Smooth muscle cell of the brain vasculature (primary cell): ENCODE measurements around the gene NGB.

Experiments
- DNase-seq: peaks from one replicate; pipeline ENCODE4 v3.0.0-alpha.2; 2012; ENCODE audit warnings: low read depth, low spot score

NGB gene

GRCh38 chr14:77264466-77265186 is 6.4 kb downstream of the NGB start:
- no peak for DNase-seq

DNA sequence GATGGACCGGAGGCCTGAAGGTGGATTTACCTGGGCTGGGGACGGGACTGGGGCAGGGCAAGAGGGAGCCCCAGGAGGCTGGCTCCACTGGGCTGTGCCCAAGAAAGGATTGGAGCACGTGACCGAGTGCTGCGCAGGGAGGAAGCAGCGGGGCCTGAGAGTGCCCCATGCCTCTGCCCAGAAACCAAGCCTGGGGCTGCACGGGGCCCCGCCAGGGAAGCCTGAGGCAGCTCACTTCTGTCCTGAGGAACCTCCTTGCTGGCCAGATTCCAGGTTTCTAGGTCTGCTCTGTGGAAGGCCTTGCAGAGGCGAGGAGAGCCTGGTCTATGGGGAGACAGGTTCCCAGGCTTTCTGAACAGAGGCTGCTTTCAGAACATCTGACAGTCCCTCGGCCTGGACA is 10.4 kb downstream of the NGB start:
- DNase-seq, result no peak

- no peak for DNase-seq
Observed at GRCh38 chr14:77260199-77260598, 10.8 kb downstream of the NGB start.

DNA sequence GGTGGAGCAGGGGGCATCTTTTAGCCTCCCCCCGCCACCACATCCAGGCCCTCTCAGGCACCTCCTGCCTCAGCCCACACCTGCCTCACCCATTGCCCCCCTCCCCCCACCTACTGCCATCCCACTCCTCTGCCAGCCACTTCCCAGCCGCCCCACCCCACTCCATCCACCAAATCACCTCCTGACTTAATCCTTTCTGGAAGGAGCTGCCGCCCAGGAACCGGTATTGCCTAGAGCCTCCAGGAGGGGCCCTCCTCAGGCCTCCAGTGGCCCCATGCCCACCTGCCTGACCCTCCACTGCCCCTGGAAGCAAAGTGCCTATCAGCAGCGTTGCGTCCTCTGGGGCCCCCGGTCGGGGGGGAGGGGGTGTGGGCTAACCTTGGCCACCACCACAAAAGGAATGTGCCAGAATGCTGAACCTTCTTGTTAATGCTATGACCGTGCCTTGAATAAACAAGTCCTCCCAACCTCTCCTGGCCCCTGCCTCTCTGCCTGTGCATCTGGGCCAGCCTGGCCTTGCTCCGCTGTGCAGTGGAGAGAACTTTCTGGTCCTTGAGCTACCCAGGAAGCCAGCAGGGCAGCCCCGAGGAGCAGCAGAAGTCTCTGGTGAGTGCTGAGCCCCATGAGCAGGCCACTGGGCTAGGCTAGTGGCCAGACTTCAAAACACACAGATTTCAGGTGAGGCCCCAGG is 11.8 kb downstream of the NGB start:
- no peak for DNase-seq

- DNase-seq, result no peak
Observed at GRCh38 chr14:77258566-77258965, 12.4 kb downstream of the NGB start.

DNA sequence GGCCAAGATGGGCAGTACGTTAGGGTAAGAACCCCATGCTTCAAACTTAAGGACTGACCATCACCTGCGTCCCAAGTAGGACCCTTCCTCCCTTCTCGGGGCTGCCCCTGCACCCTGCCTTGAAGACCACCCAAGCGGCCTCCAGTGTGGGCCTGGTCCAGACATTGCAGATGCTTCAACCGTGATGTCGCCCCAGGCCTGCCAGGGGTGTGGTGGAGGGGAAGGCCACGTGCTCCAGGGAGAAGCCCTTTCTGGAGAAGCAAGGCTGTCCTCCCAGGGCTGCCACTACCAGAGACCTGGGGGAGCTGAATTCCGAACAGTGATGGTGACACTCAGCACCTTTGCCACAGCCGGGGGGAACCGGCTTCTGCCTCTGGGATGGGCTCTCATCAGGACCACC is 13.3 kb downstream of the NGB start:
- no peak for DNase-seq

- no peak for DNase-seq
Observed at GRCh38 chr14:77256694-77257093, 14.3 kb downstream of the NGB start.

- no peak for DNase-seq
Observed at GRCh38 chr14:77253333-77254190, 17.4 kb downstream of the NGB start.

GRCh38 chr14:77251870-77252269 is 19.1 kb downstream of the NGB start:
- DNase-seq, result no peak

DNA sequence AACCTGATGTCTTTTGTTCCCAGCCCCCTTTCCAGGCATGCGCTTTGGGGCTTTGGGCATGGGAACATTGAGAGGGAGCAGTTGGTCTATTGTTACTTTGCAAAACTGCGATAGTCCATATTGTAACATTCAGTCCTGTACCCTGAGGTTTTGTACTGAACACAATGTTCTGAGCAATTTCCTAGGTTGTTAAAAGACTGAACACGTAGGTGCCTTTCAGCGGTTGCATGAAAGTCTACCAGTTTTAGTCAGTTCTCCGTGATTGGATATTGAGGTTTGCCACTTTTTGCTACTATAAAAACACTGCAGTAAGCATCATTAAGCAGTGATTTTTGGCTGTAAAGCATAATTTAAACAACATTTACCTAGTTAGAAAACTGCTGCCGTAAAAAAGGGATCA is 20.1 kb downstream of the NGB start:
- no peak for DNase-seq

GRCh38 chr14:77249286-77249685 is 21.7 kb downstream of the NGB start:
- DNase-seq, result no peak

GRCh38 chr14:77248666-77249065 is 22.3 kb downstream of the NGB start:
- no peak for DNase-seq

GRCh38 chr14:77246784-77247183 is 24.2 kb downstream of the NGB start:
- DNase-seq, result no peak

- DNase-seq, result no peak
Observed at GRCh38 chr14:77245820-77246219, 25.2 kb downstream of the NGB start.

DNA sequence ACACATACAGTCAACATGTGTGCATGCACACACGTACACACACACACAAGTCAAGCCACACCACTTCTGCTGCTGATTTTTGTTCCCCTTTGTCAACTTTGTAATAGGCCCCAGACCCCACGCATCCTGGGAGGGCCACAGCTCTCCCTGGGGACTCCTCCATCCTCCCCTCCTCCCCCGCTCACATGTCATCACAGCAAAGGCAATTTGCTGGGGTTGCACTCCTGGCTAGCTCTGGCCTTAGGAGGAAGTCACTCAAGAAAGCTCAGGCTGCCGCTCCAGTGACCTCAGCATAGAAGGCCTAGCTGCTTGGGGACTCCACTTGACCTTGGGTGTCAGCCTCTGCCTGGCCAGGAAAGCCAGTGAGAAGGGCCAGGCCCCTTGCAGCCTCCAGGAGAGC is 27.2 kb downstream of the NGB start:
- DNase-seq, result no peak

- DNase-seq, result no peak
Observed at GRCh38 chr14:77242752-77243151, 28.3 kb downstream of the NGB start.

DNA sequence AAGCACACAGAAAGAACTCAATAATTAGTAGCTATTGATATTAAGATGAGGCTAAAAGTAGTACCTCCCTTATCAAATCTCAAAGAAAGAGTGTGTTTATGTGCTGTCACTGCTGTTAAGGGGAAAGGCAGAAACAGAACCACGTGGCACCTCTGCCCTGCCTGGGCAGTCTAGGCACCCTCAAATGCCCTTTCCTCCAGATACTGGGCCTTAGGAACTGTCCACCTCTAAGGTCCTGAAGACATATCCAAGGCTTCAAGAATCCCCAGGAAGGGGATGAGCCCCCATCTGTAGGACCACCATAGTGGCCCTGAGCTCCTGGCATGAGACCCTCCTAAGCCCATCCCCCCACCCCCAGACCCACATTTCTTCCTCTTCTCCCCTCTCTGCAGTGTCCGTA is 29.1 kb downstream of the NGB start:
- no peak for DNase-seq

GRCh38 chr14:77240336-77240915 is 30.6 kb downstream of the NGB start:
- no peak for DNase-seq

DNA sequence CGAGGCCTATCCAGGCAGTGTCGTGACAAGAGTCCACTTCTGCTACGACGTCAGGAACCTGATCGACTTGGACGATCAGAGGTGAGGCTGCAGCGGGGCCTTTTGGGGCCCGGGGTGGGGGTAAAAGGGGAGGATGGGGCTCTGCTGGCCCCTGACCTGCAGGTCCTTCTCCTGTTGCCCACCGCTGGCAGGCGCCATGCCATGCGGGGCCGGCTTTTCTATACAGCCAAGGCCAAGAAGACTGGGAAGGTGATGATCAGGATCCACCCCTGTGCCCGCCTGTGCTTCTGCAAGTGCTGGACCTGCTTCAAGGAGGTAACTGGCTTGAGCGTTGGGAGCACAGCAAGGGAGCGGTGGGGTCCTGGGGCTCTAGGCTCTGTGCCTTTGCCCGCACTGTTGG is 31.6 kb downstream of the NGB start:
- no peak for DNase-seq

DNA sequence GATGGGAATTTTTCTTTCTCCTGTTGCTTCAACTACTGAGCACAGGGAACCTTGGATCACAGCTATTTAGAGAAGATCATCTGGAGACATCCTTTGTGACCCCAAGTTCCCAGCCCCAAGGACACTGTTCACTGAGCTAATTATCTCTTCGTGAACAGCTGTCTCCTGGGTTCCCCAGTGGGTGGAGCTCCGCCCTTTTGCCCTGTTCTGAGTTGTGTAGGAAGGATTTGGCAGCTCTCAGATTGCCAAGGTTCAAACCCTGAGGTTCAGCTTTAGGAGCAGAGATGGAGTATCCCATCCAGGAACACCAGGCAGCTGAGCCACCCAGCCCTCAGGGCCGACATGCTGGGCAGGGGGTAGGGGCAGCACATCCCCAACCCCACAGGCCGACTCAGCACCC is 32.0 kb downstream of the NGB start:
- no peak for DNase-seq

- no peak for DNase-seq
Observed at GRCh38 chr14:77238356-77238755, 32.6 kb downstream of the NGB start.

- no peak for DNase-seq
Observed at GRCh38 chr14:77236814-77237213, 34.2 kb downstream of the NGB start.
